IPS-18c (cell line): ENCODE data around the gene SGIP1.

Experiments used
- H3K4me3 ChIP-seq: 2 replicates; pipeline ENCODE4 v1.7.0; 2013; ENCODE audit warnings: low read depth, mild to moderate bottlenecking, low read length, moderate library complexity; ENCODE audit not compliant: insufficient read depth
- H3K9me3 ChIP-seq: one replicate; pipeline ENCODE4 v1.6.1; 2013; ENCODE audit warnings: mild to moderate bottlenecking, low read length, moderate library complexity; ENCODE audit not compliant: control insufficient read depth, insufficient read depth

The SGIP1 gene

GRCh38 chr1:66752671-66753371 is 218.9 kb downstream of the SGIP1 start:
- no peaks in the 10 kb centered on the region for H3K9me3 ChIP-seq
- peak overlapping the region; percentile 57; the same call in 1 of the 2 replicates for H3K4me3 ChIP-seq

- no peaks in the 10 kb centered on the region for H3K9me3 ChIP-seq
- H3K4me3 ChIP-seq = no peak overlapping the region
Observed at GRCh38 chr1:66757722-66758240, 223.8 kb downstream of the SGIP1 start.

- Histone ChIP-seq H3K4me3 (no peak overlapping the region), H3K9me3 (no peaks in the 10 kb centered on the region)
Observed at GRCh38 chr1:66758241-66758755, 224.3 kb downstream of the SGIP1 start.

- no peaks in the 10 kb centered on the region for H3K9me3 ChIP-seq
- no peak overlapping the region for H3K4me3 ChIP-seq
Observed at GRCh38 chr1:66760506-66760905, 226.6 kb downstream of the SGIP1 start.

- Histone ChIP-seq H3K4me3 (no peak overlapping the region), H3K9me3 (no peaks in the 10 kb centered on the region)
Observed at GRCh38 chr1:66761221-66761620, 227.3 kb downstream of the SGIP1 start.

- Histone ChIP-seq H3K4me3 (no peak overlapping the region), H3K9me3 (no peaks in the 10 kb centered on the region)
Observed at GRCh38 chr1:66764994-66765578, 231.1 kb downstream of the SGIP1 start.

- H3K4me3 ChIP-seq = no peak overlapping the region
- no peaks in the 10 kb centered on the region for H3K9me3 ChIP-seq
Observed at GRCh38 chr1:66767626-66768025, 233.7 kb downstream of the SGIP1 start.

- no peaks in the 10 kb centered on the region for H3K9me3 ChIP-seq
- no peak overlapping the region for H3K4me3 ChIP-seq
Observed at GRCh38 chr1:66768965-66769364, 235.0 kb downstream of the SGIP1 start.

- Histone ChIP-seq H3K9me3 (no peaks in the 10 kb centered on the region), H3K4me3 (no peak overlapping the region)
Observed at GRCh38 chr1:66769512-66770229, 235.7 kb downstream of the SGIP1 start.

- no peaks in the 10 kb centered on the region for H3K9me3 ChIP-seq
- no peak overlapping the region for H3K4me3 ChIP-seq
Observed at GRCh38 chr1:66770240-66770639, 236.3 kb downstream of the SGIP1 start.

GRCh38 chr1:66770694-66771093 is 236.7 kb downstream of the SGIP1 start:
- Histone ChIP-seq H3K9me3 (no peaks in the 10 kb centered on the region), H3K4me3 (no peak overlapping the region)

- Histone ChIP-seq H3K9me3 (no peaks in the 10 kb centered on the region), H3K4me3 (no peak overlapping the region)
Observed at GRCh38 chr1:66773227-66773626, 239.3 kb downstream of the SGIP1 start.

- H3K4me3 ChIP-seq = no peak overlapping the region
- no peaks in the 10 kb centered on the region for H3K9me3 ChIP-seq
Observed at GRCh38 chr1:66774438-66774837, 240.5 kb downstream of the SGIP1 start.

GRCh38 chr1:66775646-66776045 is 241.7 kb downstream of the SGIP1 start:
- Histone ChIP-seq H3K4me3 (no peak overlapping the region), H3K9me3 (peaks cover 2% of the 10 kb centered on the region)

GRCh38 chr1:66777831-66778230 is 243.9 kb downstream of the SGIP1 start:
- no peak overlapping the region for H3K4me3 ChIP-seq
- H3K9me3 ChIP-seq = peaks cover 3% of the 10 kb centered on the region

- Histone ChIP-seq H3K4me3 (no peak overlapping the region), H3K9me3 (peaks cover 3% of the 10 kb centered on the region)
Observed at GRCh38 chr1:66778266-66778665, 244.3 kb downstream of the SGIP1 start.

GRCh38 chr1:66778969-66779368 is 245.0 kb downstream of the SGIP1 start:
- H3K4me3 ChIP-seq = no peak overlapping the region
- H3K9me3 ChIP-seq = peaks cover 3% of the 10 kb centered on the region
